ENCODE results near the gene SMAD3.
"Not testable (repeated sequence)": the region's sequence is repeated elsewhere in the genome, so short reads cannot be mapped to it uniquely, and the experiment has no call there.

DNA sequence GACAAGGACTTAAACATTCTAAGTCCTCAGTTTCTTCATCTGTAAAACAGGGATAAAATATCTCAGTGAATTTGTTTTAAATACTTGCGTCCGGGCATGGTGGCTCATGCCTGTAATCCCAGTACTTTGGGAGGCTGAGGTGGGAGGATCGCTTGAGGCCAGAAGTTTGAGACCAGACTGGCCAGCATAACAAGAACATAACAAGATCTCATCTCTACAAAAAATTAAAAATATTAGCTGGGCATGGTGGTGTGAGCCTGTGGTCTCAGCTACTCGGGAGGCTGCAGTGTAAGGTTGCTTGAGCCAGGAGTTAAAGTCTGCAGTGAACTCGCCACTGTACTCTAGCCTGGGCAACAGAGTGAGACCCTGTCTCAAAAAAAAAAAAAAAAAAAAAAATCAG lies 57.4 kb downstream of the SMAD3 start:
- TF ChIP-seq, protein P1, sequence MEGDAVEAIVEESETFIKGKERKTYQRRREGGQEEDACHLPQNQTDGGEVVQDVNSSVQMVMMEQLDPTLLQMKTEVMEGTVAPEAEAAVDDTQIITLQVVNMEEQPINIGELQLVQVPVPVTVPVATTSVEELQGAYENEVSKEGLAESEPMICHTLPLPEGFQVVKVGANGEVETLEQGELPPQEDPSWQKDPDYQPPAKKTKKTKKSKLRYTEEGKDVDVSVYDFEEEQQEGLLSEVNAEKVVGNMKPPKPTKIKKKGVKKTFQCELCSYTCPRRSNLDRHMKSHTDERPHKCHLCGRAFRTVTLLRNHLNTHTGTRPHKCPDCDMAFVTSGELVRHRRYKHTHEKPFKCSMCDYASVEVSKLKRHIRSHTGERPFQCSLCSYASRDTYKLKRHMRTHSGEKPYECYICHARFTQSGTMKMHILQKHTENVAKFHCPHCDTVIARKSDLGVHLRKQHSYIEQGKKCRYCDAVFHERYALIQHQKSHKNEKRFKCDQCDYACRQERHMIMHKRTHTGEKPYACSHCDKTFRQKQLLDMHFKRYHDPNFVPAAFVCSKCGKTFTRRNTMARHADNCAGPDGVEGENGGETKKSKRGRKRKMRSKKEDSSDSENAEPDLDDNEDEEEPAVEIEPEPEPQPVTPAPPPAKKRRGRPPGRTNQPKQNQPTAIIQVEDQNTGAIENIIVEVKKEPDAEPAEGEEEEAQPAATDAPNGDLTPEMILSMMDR (IDR thresholded peaks at IDR 0.05; ENCODE audit: borderline replicate concordance, extremely low read depth, low read length, poor library complexity, severe bottlenecking): not testable (repeated sequence)
- TF ChIP-seq EZH2 (IDR thresholded peaks at IDR 0.05; ENCODE audit: borderline replicate concordance, low read depth, low read length, severe bottlenecking): not testable (repeated sequence)
